ENCODE data around the gene ECSIT.

ECSIT gene

GRCh38 chr19:11482384-11483050, 46.4 kb downstream of the ECSIT start:
- TF ChIP-seq CTCF (IDR thresholded peaks at IDR 0.05) (peak; percentile 97), ZFX (IDR thresholded peaks at IDR 0.05; ENCODE audit: borderline replicate concordance) (no peak)
- H3K27ac ChIP-seq, result peak overlapping the region; percentile 67

GRCh38 chr19:11481534-11482383, 47.2 kb downstream of the ECSIT start:
- TF ChIP-seq CTCF (IDR thresholded peaks at IDR 0.05), result no peak
- no peak for TF ChIP-seq ZFX (IDR thresholded peaks at IDR 0.05; ENCODE audit: borderline replicate concordance)
- H3K27ac ChIP-seq, result peak overlapping the region; percentile 67

- no peak within 1 kb of the TSS for H3K27ac ChIP-seq
- no peak for TF ChIP-seq ZFX (IDR thresholded peaks at IDR 0.05; ENCODE audit: borderline replicate concordance)
- no peak for TF ChIP-seq CTCF (IDR thresholded peaks at IDR 0.05)
Observed at GRCh38 chr19:11480715-11481533, 48.0 kb downstream of the ECSIT start, which contains the start of gene ELAVL3. TSS of gene ELAVL3 (minus strand) at chr19:11481046. CDS start at chr19:11480608, 438 bp downstream.

GRCh38 chr19:11479898-11480714, 48.8 kb downstream of the ECSIT start:
- H3K27ac ChIP-seq, result no peak overlapping the region
- TF ChIP-seq CTCF (IDR thresholded peaks at IDR 0.05) (no peak), ZFX (IDR thresholded peaks at IDR 0.05; ENCODE audit: borderline replicate concordance) (no peak)

- H3K27ac ChIP-seq, result no peak overlapping the region
Observed at GRCh38 chr19:11479090-11479897, 49.6 kb downstream of the ECSIT start.

More at GRCh38 chr19:11479090-11479897, 49.6 kb downstream of the ECSIT start:
- TF ChIP-seq ZFX (IDR thresholded peaks at IDR 0.05; ENCODE audit: borderline replicate concordance) (no peak), CTCF (IDR thresholded peaks at IDR 0.05) (no peak)
